Breast epithelium (tissue), 4 donors: ENCODE measurements around the gene SPIN1. TPM values are rescaled to one million over a fixed set of nuclear protein-coding genes. Genes with fewer than 3 reads are reported as not detected.

Experiments used
- DNase-seq, 2 donors: peaks; one replicate each; pipeline ENCODE4 v3.0.0-alpha.2; 2019; ENCODE audit warnings: low spot score in 2 of 2
- H3K27ac ChIP-seq, 2 donors: fragments of 200-600 bp; sonication (generic) in 1 of 2; one replicate each; pipeline ENCODE4 v1.5.1; 2016 to 2019; ENCODE audit warnings: mild to moderate bottlenecking in 1 of 2
- H3K27me3 ChIP-seq, 2 donors: fragments of 200-600 bp; sonication (generic) in 1 of 2; one replicate each; pipeline versions ENCODE4 v1.5.1 to v1.6.0; 2017 to 2019; ENCODE audit warnings: control low read depth in 1 of 2, mild to moderate bottlenecking in 1 of 2
- H3K36me3 ChIP-seq: fragments of 200-600 bp; one replicate; pipeline ENCODE4 v1.5.1; 2019
- H3K4me1 ChIP-seq, 2 donors: fragments of 200-600 bp; sonication (generic); one replicate each; pipeline ENCODE4 v1.5.1; 2016 to 2019; ENCODE audit warnings: control low read depth in 1 of 2
- H3K4me3 ChIP-seq, 3 donors: fragments of 200-600 bp; sonication (generic); 1 replicate in 2 of 3; 2 replicates in 1 of 3; pipeline ENCODE4 v1.5.1; 2016 to 2019; ENCODE audit warnings: mild to moderate bottlenecking in 3 of 3, moderate library complexity in 2 of 3
- H3K9me3 ChIP-seq, 2 donors: fragments of 200-600 bp; sonication (generic) in 1 of 2; one replicate each; pipeline ENCODE4 v1.5.1; 2016 to 2019; ENCODE audit warnings: control low read depth in 1 of 2
- CTCF ChIP-seq, 3 donors: fragments of 450-650 bp; IDR thresholded peaks; one replicate each; pipeline ENCODE4 v1.5.1; 2016 to 2017; ENCODE audit warnings: antibody characterized with exemption in 3 of 3, mild to moderate bottlenecking in 3 of 3, moderate library complexity in 3 of 3
- POLR2A ChIP-seq: fragments of 450-650 bp; IDR thresholded peaks from one replicate; pipeline ENCODE4 v1.6.1; 2016; ENCODE audit warnings: antibody characterized with exemption, mild to moderate bottlenecking, moderate library complexity
- POLR2AphosphoS5 ChIP-seq, 3 donors: sonication (generic); formaldehyde crosslinking; IDR thresholded peaks; one replicate each; pipeline ENCODE4 v1.6.1; 2017; ENCODE audit warnings: antibody characterized with exemption in 3 of 3
- intact Hi-C: fragments of 100-400 bp; cut with DNase I; formaldehyde crosslinking; loops from one replicate; pipeline ENCODE4 v1.15.1; 2023; ENCODE audit warnings: low total_unique reads
- total RNA-seq, 3 donors: library from RNA; depleted of rRNA; stranded (reverse); fragments of >200 nt; gene quantifications; one replicate each; pipeline ENCODE4 v1.1.0, GENCODE V29; 2016

SPIN1 gene
- total RNA-seq, 3 donors from 2014 or later = 71.8 to 125 (median 103) TPM

- Histone ChIP-seq H3K9me3 (no peaks in the 10 kb centered on the region), H3K4me1 (peaks cover 0 to 4% of the 10 kb centered on the region in 2 donors), H3K4me3 (no peak overlapping the region), H3K27me3 (no peaks in the 10 kb centered on the region), H3K36me3 (no peaks in the 10 kb centered on the region), H3K27ac (peak overlapping the region in 1 of 2 donors; percentile 35)
- TF ChIP-seq POLR2AphosphoS5 (IDR thresholded peaks at IDR 0.05) (no peak), CTCF (IDR thresholded peaks at IDR 0.05) (no peak), POLR2A (no peak)
- no peak for DNase-seq
- intact Hi-C loops = no loop called here
These were observed 4.3 kb downstream of the SPIN1 start for GRCh38 chr9:88392549-88392948.

- peaks cover 0 to 4% of the 10 kb centered on the region in 2 donors for H3K4me1 ChIP-seq
- no peak overlapping the region for H3K4me3 ChIP-seq
- no peaks in the 10 kb centered on the region for H3K9me3 ChIP-seq
- H3K36me3 ChIP-seq = no peaks in the 10 kb centered on the region
- no peaks in the 10 kb centered on the region for H3K27me3 ChIP-seq
- no peak overlapping the region for H3K27ac ChIP-seq
- no peak for TF ChIP-seq POLR2A
- TF ChIP-seq CTCF (IDR thresholded peaks at IDR 0.05) = no peak
- no peak for TF ChIP-seq POLR2AphosphoS5 (IDR thresholded peaks at IDR 0.05)
- intact Hi-C loops = no loop called here
- DNase-seq = no peak
These were observed 8.8 kb downstream of the SPIN1 start for GRCh38 chr9:88396836-88397577.

GRCh38 chr9:88398016-88398415, 9.8 kb downstream of the SPIN1 start:
- no peaks in the 10 kb centered on the region for H3K36me3 ChIP-seq
- intact Hi-C loops = no loop called here
- H3K27ac ChIP-seq = no peak overlapping the region
- no peak for DNase-seq
- H3K4me3 ChIP-seq = no peak overlapping the region
- no peaks in the 10 kb centered on the region for H3K27me3 ChIP-seq
- H3K9me3 ChIP-seq = no peaks in the 10 kb centered on the region
- peaks cover 0 to 4% of the 10 kb centered on the region in 2 donors for H3K4me1 ChIP-seq
- no peak for TF ChIP-seq POLR2AphosphoS5 (IDR thresholded peaks at IDR 0.05)
- TF ChIP-seq POLR2A = no peak
- TF ChIP-seq CTCF (IDR thresholded peaks at IDR 0.05) = no peak

- Histone ChIP-seq H3K4me3 (no peak overlapping the region), H3K9me3 (no peaks in the 10 kb centered on the region), H3K36me3 (no peaks in the 10 kb centered on the region), H3K27me3 (no peaks in the 10 kb centered on the region), H3K27ac (no peak overlapping the region), H3K4me1 (peaks cover 0 to 4% of the 10 kb centered on the region in 2 donors)
- no peak for TF ChIP-seq POLR2AphosphoS5 (IDR thresholded peaks at IDR 0.05)
- TF ChIP-seq POLR2A = no peak
- TF ChIP-seq CTCF (IDR thresholded peaks at IDR 0.05) = no peak
- intact Hi-C loops = no loop called here
- no peak for DNase-seq
These were observed 11.7 kb downstream of the SPIN1 start for GRCh38 chr9:88399966-88400365.

GRCh38 chr9:88403340-88403739, 15.1 kb downstream of the SPIN1 start:
- Histone ChIP-seq H3K27ac (no peak overlapping the region), H3K27me3 (no peaks in the 10 kb centered on the region), H3K36me3 (no peaks in the 10 kb centered on the region), H3K9me3 (no peaks in the 10 kb centered on the region), H3K4me1 (no peaks in the 10 kb centered on the region), H3K4me3 (no peak overlapping the region)
- no peak for TF ChIP-seq CTCF (IDR thresholded peaks at IDR 0.05)
- no peak for TF ChIP-seq POLR2A
- TF ChIP-seq POLR2AphosphoS5 (IDR thresholded peaks at IDR 0.05) = no peak
- no peak for DNase-seq
- intact Hi-C loops = no loop called here
